Activated CD4-positive, alpha-beta memory T cell treated with anti-CD3 and anti-CD28 coated beads, Interleukin-2, amount 10 ng/mL, durations not matched to agents 7 days and 5 days (primary cell): Measurements from ENCODE around the gene LYZL6. TPM values are rescaled to one million over a fixed set of nuclear protein-coding genes. Genes with fewer than 3 reads are reported as not detected.

ENCODE experiments used
- CTCF ChIA-PET: fragments of 350-600 bp; sonication (Branson Sonifier 250); formaldehyde crosslinking; loops from one replicate; lab custom pipeline; 2021; ENCODE audit warnings: antibody characterized with exemption, inconsistent platforms; lab: Charles Lee
- POLR2A ChIA-PET: fragments of 350-600 bp; sonication (Branson Sonifier 250); formaldehyde crosslinking; loops from one replicate; lab custom pipeline; 2021; ENCODE audit warnings: antibody characterized with exemption; lab: Charles Lee
- DNase-seq: peaks from one replicate; pipeline ENCODE4 v3.0.0-alpha.2; 2020
- H3K27ac Mint-ChIP-seq: one replicate; pipeline ENCODE4 v1.8.0; 2021; ENCODE audit warnings: mild to moderate bottlenecking, mixed read lengths
- H3K27me3 Mint-ChIP-seq: one replicate; pipeline ENCODE4 v1.8.0; 2021; ENCODE audit warnings: mixed read lengths
- H3K36me3 Mint-ChIP-seq: one replicate; pipeline ENCODE4 v1.8.0; 2021; ENCODE audit warnings: low read depth, mixed read lengths
- H3K4me1 Mint-ChIP-seq: one replicate; pipeline ENCODE4 v1.8.0; 2021; ENCODE audit warnings: mixed read lengths
- H3K4me3 Mint-ChIP-seq: one replicate; pipeline ENCODE4 v1.8.0; 2021; ENCODE audit warnings: mild to moderate bottlenecking, mixed read lengths
- H3K9me3 Mint-ChIP-seq: one replicate; pipeline ENCODE4 v1.8.0; 2021; ENCODE audit warnings: mixed read lengths
- total RNA-seq, 2 experiments: library from RNA; stranded (reverse); gene quantifications; one replicate each; pipeline ENCODE4 v1.2.3, GENCODE V29; 2021

Gene LYZL6
- total RNA-seq, 2 experiments from 2014 or later: not detected

GRCh38 chr17:35889818-35890773 is 53.4 kb downstream of the LYZL6 start:
- no peak for DNase-seq
- Mint-ChIP-seq H3K4me1 (peaks cover 69% of the 10 kb centered on the region), H3K36me3 (peaks cover 20% of the 10 kb centered on the region), H3K4me3 (peak overlapping the region; percentile 22), H3K27ac (peak overlapping the region; percentile 86), H3K9me3 (no peaks in the 10 kb centered on the region), H3K27me3 (no peaks in the 10 kb centered on the region)
- ChIA-PET CTCF (interaction anchor here (0.7 to 2.5 kb wide), 3 partner anchors 10 to 42 kb away, joined by 3 to 10 read pairs (median 5); partner anchors contain the start of gene CCL5), POLR2A (interaction anchor here (0.8 to 9.6 kb wide), 11 partner anchors 10 to 82 kb away, joined by 3 to 228 read pairs (median 5); partner anchors contain the start of genes CCL5, RDM1 and TAF15)

- Mint-ChIP-seq H3K4me3 (no peak overlapping the region), H3K27ac (peak overlapping the region; percentile 86), H3K36me3 (peaks cover 23% of the 10 kb centered on the region), H3K4me1 (peaks cover 65% of the 10 kb centered on the region), H3K9me3 (no peaks in the 10 kb centered on the region), H3K27me3 (no peaks in the 10 kb centered on the region)
- POLR2A ChIA-PET: interaction anchor here (1.0 to 9.6 kb wide), 6 partner anchors 11 to 41 kb away, joined by 3 to 228 read pairs (median 8); partner anchors contain the start of genes CCL5 and RDM1
- CTCF ChIA-PET: interaction anchor here (0.7 to 2.5 kb wide), 3 partner anchors 10 to 43 kb away, joined by 3 to 10 read pairs (median 5); partner anchors contain the start of gene CCL5
- peak; percentile 40 for DNase-seq
These were observed 54.3 kb downstream of the LYZL6 start for GRCh38 chr17:35889241-35889640.

Other genes starting within 250 kb of the LYZL6 start
- under 1 TPM; 0.08 to 0.33 TPM for gene RASL10B, start 212.1 kb downstream of the LYZL6 start, total RNA-seq
- not detected for gene GAS2L2, start 190.5 kb downstream of the LYZL6 start, total RNA-seq
- not detected for gene C17orf50, start 182.8 kb downstream of the LYZL6 start, total RNA-seq
- gene MMP28, start 148.1 kb downstream of the LYZL6 start, total RNA-seq: not detected
- 100 to 1,000 TPM; 244 to 252 TPM for gene TAF15, start 134.2 kb downstream of the LYZL6 start, total RNA-seq
- gene HEATR9, start 74.8 kb downstream of the LYZL6 start, total RNA-seq: 1 to 10 TPM; 2.3 to 3.1 TPM
- 100 to 1,000 TPM; 482 to 491 TPM for gene CCL5, start 63.4 kb downstream of the LYZL6 start, total RNA-seq
- gene RDM1, start 12.9 kb downstream of the LYZL6 start, total RNA-seq: 10 to 100 TPM; 14.4 to 16.9 TPM
- gene CCL16, start 37.8 kb upstream of the LYZL6 start, total RNA-seq: not detected
- gene CCL14, start 43.0 kb upstream of the LYZL6 start, total RNA-seq: not detected
- not detected for gene CCL15, start 57.8 kb upstream of the LYZL6 start, total RNA-seq
- gene CCL23, start 74.3 kb upstream of the LYZL6 start, total RNA-seq: under 1 TPM in 1 of 2 experiments, not detected in 1; 0.48 TPM
- not detected for gene CCL18, start 120.6 kb upstream of the LYZL6 start, total RNA-seq
- 100 to 1,000 TPM; 106 to 112 TPM for gene CCL3, start 146.4 kb upstream of the LYZL6 start, total RNA-seq
- gene CCL4, start 160.1 kb upstream of the LYZL6 start, total RNA-seq: 10 to 100 TPM; 46.8 to 50.4 TPM
- 1 to 10 TPM; 6.8 to 9.5 TPM for gene TBC1D3B, start 232.9 kb upstream of the LYZL6 start, total RNA-seq